IMR-90 (cell line): Measurements from ENCODE around the gene ETS1. TPM values are rescaled to one million over a fixed set of nuclear protein-coding genes. Genes with fewer than 3 reads are reported as not detected.

Source experiments
- ATAC-seq: fragments of 200-7000 bp; cut with Tn5 transposase; 2 replicates; pipeline ENCODE4 v1.9.1; 2020; ENCODE audit warnings: low read depth, mild to moderate bottlenecking, moderate library complexity
- BruUV-seq: library from RNA; stranded (reverse); fragments of 400-500 nt; replicated peaks from 2 replicates; lab custom pipeline; 2021; lab: Mats Ljungman, UMichigan
- CTCF ChIA-PET: fragments of 300-600 bp; formaldehyde crosslinking; extraction: SDS; loops from one replicate; lab custom pipeline; 2021; ENCODE audit warnings: antibody characterized with exemption; lab: Yijun Ruan, JAX
- POLR2A ChIA-PET: fragments of 300-600 bp; sonication (Branson Sonifier 250); formaldehyde crosslinking; loops from one replicate; lab custom pipeline; 2022; ENCODE audit warnings: antibody characterized with exemption; ENCODE audit not compliant: unreplicated experiment; lab: Charles Lee
- DNase-seq: peaks from one replicate; pipeline ENCODE4 v3.0.0; 2013
- H2AFZ ChIP-seq: replicated peaks from 2 replicates; pipeline ENCODE3; 2013; ENCODE audit warnings: low read length, mild to moderate bottlenecking; ENCODE audit not compliant: poor library complexity
- H2AK5ac ChIP-seq: 2 replicates; pipeline ENCODE4 v1.6.1; 2013; ENCODE audit warnings: low read depth, low read length, inconsistent platforms
- H2AK9ac ChIP-seq: replicated peaks from 2 replicates; pipeline ENCODE3; 2013; ENCODE audit warnings: mild to moderate bottlenecking, low read depth, low read length, moderate library complexity; ENCODE audit not compliant: poor library complexity
- H2BK120ac ChIP-seq: 2 replicates; pipeline ENCODE4 v1.6.1; 2013; ENCODE audit warnings: low read depth, low read length, inconsistent platforms
- H2BK15ac ChIP-seq: 3 replicates; pipeline ENCODE4 v1.6.1; 2013; ENCODE audit warnings: low read depth, low read length, inconsistent platforms
- H2BK20ac ChIP-seq: 2 replicates; pipeline ENCODE4 v1.6.1; 2013; ENCODE audit warnings: low read depth, mild to moderate bottlenecking, inconsistent platforms, low read length, moderate library complexity
- H2BK5ac ChIP-seq: 2 replicates; pipeline ENCODE4 v1.6.1; 2013; ENCODE audit warnings: mild to moderate bottlenecking, low read depth, low read length, inconsistent platforms; ENCODE audit not compliant: poor library complexity, severe bottlenecking
- H3K14ac ChIP-seq: replicated peaks from 2 replicates; pipeline ENCODE4 v1.6.1; 2013; ENCODE audit warnings: low read depth, low read length, inconsistent platforms
- H3K18ac ChIP-seq: 2 replicates; pipeline ENCODE4 v1.6.1; 2013; ENCODE audit warnings: low read depth, low read length, control low read depth
- H3K23ac ChIP-seq: 2 replicates; pipeline ENCODE4 v1.6.1; 2013; ENCODE audit warnings: low read depth, low read length, inconsistent platforms
- H3K27ac ChIP-seq: 2 replicates; pipeline ENCODE4 v1.5.1; 2013; ENCODE audit warnings: mild to moderate bottlenecking, control low read depth, low read length; ENCODE audit not compliant: insufficient read depth
- H3K27me3 ChIP-seq: 2 replicates; pipeline ENCODE4 v1.6.1; 2013; ENCODE audit warnings: low read length; ENCODE audit not compliant: control insufficient read depth, insufficient read depth
- H3K36me3 ChIP-seq: 2 replicates; pipeline ENCODE4 v1.6.1; 2013; ENCODE audit warnings: low read length, mixed read lengths; ENCODE audit not compliant: control insufficient read depth, insufficient read depth
- H3K4ac ChIP-seq: 2 replicates; pipeline ENCODE4 v1.6.1; 2013; ENCODE audit warnings: low read depth, low read length, inconsistent platforms
- H3K4me1 ChIP-seq: 2 replicates; pipeline ENCODE4 v1.6.1; 2013; ENCODE audit warnings: low read length, mixed read lengths; ENCODE audit not compliant: control insufficient read depth, insufficient read depth
- H3K4me2 ChIP-seq: 2 replicates; pipeline ENCODE4 v1.6.1; 2013; ENCODE audit warnings: low read depth, mild to moderate bottlenecking, control low read depth, low read length, moderate library complexity
- H3K4me3 ChIP-seq: 2 replicates; pipeline ENCODE4 v1.5.1; 2013; ENCODE audit warnings: low read depth, mild to moderate bottlenecking, control low read depth, low read length, moderate library complexity; ENCODE audit not compliant: insufficient read depth
- H3K56ac ChIP-seq: 2 replicates; pipeline ENCODE4 v1.6.1; 2013; ENCODE audit warnings: low read length, inconsistent platforms; ENCODE audit not compliant: insufficient read depth; ENCODE audit errors: extremely low read depth
- H3K79me1 ChIP-seq, 2 experiments: 2 replicates each; pipeline ENCODE4 v1.6.1; 2013; ENCODE audit warnings: low read length in 2 of 2, inconsistent platforms in 1 of 2, low read depth in 1 of 2
- H3K9ac ChIP-seq: 2 replicates; pipeline ENCODE4 v1.6.1; 2013; ENCODE audit warnings: low read depth, low read length, control low read depth
- H3K9me1 ChIP-seq: 2 replicates; pipeline ENCODE4 v1.6.1; 2013; ENCODE audit warnings: low read length, inconsistent platforms; ENCODE audit not compliant: insufficient read depth
- H3K9me3 ChIP-seq: 2 replicates; pipeline ENCODE4 v1.6.1; 2013; ENCODE audit warnings: low read length; ENCODE audit not compliant: control insufficient read depth, insufficient read depth
- H4K20me1 ChIP-seq: 2 replicates; pipeline ENCODE4 v1.6.1; 2013; ENCODE audit warnings: low read length, inconsistent platforms; ENCODE audit not compliant: insufficient read depth
- H4K5ac ChIP-seq: 2 replicates; pipeline ENCODE4 v1.6.1; 2013; ENCODE audit warnings: mild to moderate bottlenecking, low read depth, low read length, control low read depth
- H4K8ac ChIP-seq, 2 experiments: 2 replicates each; pipeline ENCODE4 v1.6.1; 2013; ENCODE audit warnings: low read depth in 2 of 2, low read length in 2 of 2, control low read depth in 1 of 2, inconsistent platforms in 1 of 2
- H4K91ac ChIP-seq: 2 replicates; pipeline ENCODE4 v1.6.1; 2013; ENCODE audit warnings: low read depth, low read length, inconsistent platforms; ENCODE audit not compliant: insufficient read depth
- BHLHE40 ChIP-seq: fragments of 150-350 bp; IDR thresholded peaks from 2 replicates; pipeline ENCODE4 v1.6.1; 2016; ENCODE audit warnings: mild to moderate bottlenecking, low read depth, low read length
- CHD1 ChIP-seq: IDR thresholded peaks from 2 replicates; pipeline ENCODE4 v1.6.1; 2012; ENCODE audit warnings: low read depth, low read length, improper control_type of control experiment
- CTCF ChIP-seq: conservative IDR thresholded peaks from 2 replicates; pipeline ENCODE4 v1.5.1; 2012; ENCODE audit warnings: mild to moderate bottlenecking, low read depth, low read length, improper control_type of control experiment
- ELK1 ChIP-seq: fragments of 150-350 bp; IDR thresholded peaks from 2 replicates; pipeline ENCODE4 v1.6.1; 2016; ENCODE audit warnings: low read depth, mild to moderate bottlenecking, low read length, moderate library complexity, borderline replicate concordance
- FOS ChIP-seq: fragments of 150-350 bp; IDR thresholded peaks from 2 replicates; pipeline ENCODE4 v1.6.1; 2016; ENCODE audit warnings: low read depth, low read length
- MAZ ChIP-seq: IDR thresholded peaks from 2 replicates; pipeline ENCODE4 v1.6.1; 2012; ENCODE audit warnings: low read depth, mild to moderate bottlenecking, low read length, improper control_type of control experiment, moderate library complexity, borderline replicate concordance
- MXI1 ChIP-seq: IDR thresholded peaks from 2 replicates; pipeline ENCODE4 v1.6.1; 2012; ENCODE audit warnings: low read depth, mild to moderate bottlenecking, low read length, moderate library complexity, borderline replicate concordance
- NFE2L2 ChIP-seq: fragments of 150-350 bp; IDR thresholded peaks from 2 replicates; pipeline ENCODE4 v1.6.1; 2016; ENCODE audit warnings: low read depth, mild to moderate bottlenecking, low read length
- RAD21 ChIP-seq: IDR thresholded peaks from 2 replicates; pipeline ENCODE4 v1.6.1; 2012; ENCODE audit warnings: low read length, improper control_type of control experiment
- RCOR1 ChIP-seq: IDR thresholded peaks from 2 replicates; pipeline ENCODE4 v1.6.1; 2012; ENCODE audit warnings: mild to moderate bottlenecking, low read length, improper control_type of control experiment; ENCODE audit not compliant: insufficient replicate concordance
- RFX5 ChIP-seq: IDR thresholded peaks from 2 replicates; pipeline ENCODE4 v1.8.0; 2012; ENCODE audit warnings: low read depth, mild to moderate bottlenecking, low read length, moderate library complexity
- SMC3 ChIP-seq: fragments of 150-350 bp; IDR thresholded peaks from 2 replicates; pipeline ENCODE4 v1.6.1; 2016; ENCODE audit warnings: low read depth, mild to moderate bottlenecking, antibody characterized with exemption, low read length, moderate library complexity
- WGBS, 2 experiments: methylation state at CpG; one replicate each; pipeline versions ENCODE4 v1.1.5 to v1.1.7; 2013; ENCODE audit warnings: missing lambda C conversion rate in 2 of 2; ENCODE audit not compliant: insufficient read length in 1 of 2; ENCODE audit errors: extremely low coverage in 2 of 2; 5-methylcytosine and 5-hydroxymethylcytosine counted together
- dilution Hi-C: fragments of 300-500 bp; cut with HindIII; formaldehyde crosslinking; loops from one replicate; pipeline ENCODE4 v1.14.3; 2018; ENCODE audit warnings: low sequenced_read_pairs; ENCODE audit not compliant: unreplicated experiment
- in situ Hi-C: fragments of 300-500 bp; cut with MboI; formaldehyde crosslinking; loops from 3 replicates; pipeline ENCODE4 v1.14.3; 2019; ENCODE audit warnings: low sequenced_read_pairs, inconsistent platforms, mixed read lengths
- intact Hi-C: fragments of 100-400 bp; cut with micrococcal nuclease; formaldehyde crosslinking; loops from 2 replicates; pipeline ENCODE4 v1.10.0; 2022
- polyA plus RNA-seq, 3 experiments: library from polyadenylated mRNA; depleted of rRNA; stranded (reverse); fragments of >200 nt; gene quantifications; 2 replicates each; pipeline ENCODE4 v1.2.3, GENCODE V29; 2012; ENCODE audit warnings: low replicate concordance in 1 of 3
- total RNA-seq: library from RNA; depleted of rRNA; stranded (reverse); fragments of >200 nt; gene quantifications from 2 replicates; pipeline ENCODE4 v1.2.3, GENCODE V29; 2012
- TF ChIP-seq, protein P1 (sequence below): fragments of 150-350 bp; IDR thresholded peaks from 2 replicates; pipeline ENCODE4 v1.6.1; 2017; ENCODE audit warnings: mild to moderate bottlenecking, antibody characterized with exemption, low read length, low read depth

The ETS1 gene
- total and polyA plus RNA-seq, 2 of the 4 experiments (the other 2 are of a cell fraction) = 41.2 to 56.3 TPM

- in situ Hi-C loops (no loop called here), intact Hi-C loops (loop anchor here (10.0 kb wide), 1 partner anchor 308 kb away; no protein-coding TSS in a partner anchor), dilution Hi-C loops (no loop called here)
- Histone ChIP-seq H3K9me3 (no peaks in the 10 kb centered on the region), H2AK9ac (no peak overlapping the region), H2AK5ac (peak overlapping the region; percentile 6; the same call in 1 of the 2 replicates), H3K9ac (no peak overlapping the region), H3K9me1 (peaks cover 6% of the 10 kb centered on the region), H3K14ac (0 out of 2 replicates have a peak overlapping the region, but pooled peaks have one; percentile 4), H2BK15ac (no peak overlapping the region), H3K4me1 (peaks cover 24% of the 10 kb centered on the region), H4K8ac (no peak overlapping the region), H3K36me3 (no peaks in the 10 kb centered on the region), H2AFZ (no peak overlapping the region), H4K5ac (no peak overlapping the region), H3K79me1 (peaks cover 0 to 12% of the 10 kb centered on the region in 2 experiments; a peak in 2 of 4 replicates), H4K91ac (no peak overlapping the region), H3K23ac (no peak overlapping the region), H3K27ac (no peak overlapping the region), H3K56ac (no peak overlapping the region), H3K18ac (no peak overlapping the region), H3K4ac (peak overlapping the region; percentile 42; the same call in 1 of the 2 replicates), H2BK20ac (no peak overlapping the region), H2BK5ac (no peak overlapping the region), H4K20me1 (no peaks in the 10 kb centered on the region), H3K4me2 (no peak overlapping the region), H3K27me3 (no peaks in the 10 kb centered on the region), H3K4me3 (no peak overlapping the region), H2BK120ac (peak overlapping the region; percentile 19; the same call in 1 of the 2 replicates)
- WGBS, 2 experiments = no CpG with 5 or more reads among the region's 2 CpGs
- DNase-seq = no peak
- no TSS peak for BruUV-seq
- TF ChIP-seq FOS (no peak), RCOR1 (no peak), CHD1 (no peak), RFX5 (no peak), BHLHE40 (no peak), NFE2L2 (no peak), CTCF (no peak), RAD21 (no peak), ELK1 (no peak), SMC3 (no peak), MAZ (no peak), MXI1 (no peak)
- TF ChIP-seq, protein P1, sequence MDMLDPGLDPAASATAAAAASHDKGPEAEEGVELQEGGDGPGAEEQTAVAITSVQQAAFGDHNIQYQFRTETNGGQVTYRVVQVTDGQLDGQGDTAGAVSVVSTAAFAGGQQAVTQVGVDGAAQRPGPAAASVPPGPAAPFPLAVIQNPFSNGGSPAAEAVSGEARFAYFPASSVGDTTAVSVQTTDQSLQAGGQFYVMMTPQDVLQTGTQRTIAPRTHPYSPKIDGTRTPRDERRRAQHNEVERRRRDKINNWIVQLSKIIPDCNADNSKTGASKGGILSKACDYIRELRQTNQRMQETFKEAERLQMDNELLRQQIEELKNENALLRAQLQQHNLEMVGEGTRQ = no peak
- ChIA-PET CTCF (no interaction called here), POLR2A (no interaction called here)
- ATAC-seq = no peak
These were observed 60.3 kb downstream of the ETS1 start for GRCh38 chr11:128527046-128527445.
